Activated CD4-positive, alpha-beta T cell treated with anti-CD3 and anti-CD28 coated beads, Interleukin-2, amount 10 ng/mL, durations not matched to agents 24 days and 14 days (primary cell): ENCODE results near the gene PCDH9. TPM values are rescaled to one million over a fixed set of nuclear protein-coding genes. Genes with fewer than 3 reads are reported as not detected.

Source experiments
- DNase-seq: peaks from one replicate; pipeline ENCODE4 v3.0.0; 2022
- H3K27ac Mint-ChIP-seq: one replicate; pipeline ENCODE4 v1.8.0; 2022; ENCODE audit warnings: mild to moderate bottlenecking, mixed read lengths
- H3K27me3 Mint-ChIP-seq: one replicate; pipeline ENCODE4 v1.8.0; 2022; ENCODE audit warnings: mixed read lengths
- H3K36me3 Mint-ChIP-seq: one replicate; pipeline ENCODE4 v1.8.0; 2022; ENCODE audit warnings: low read depth, mild to moderate bottlenecking, mixed read lengths
- H3K4me1 Mint-ChIP-seq: one replicate; pipeline ENCODE4 v1.8.0; 2021; ENCODE audit warnings: mixed read lengths
- H3K4me3 Mint-ChIP-seq: one replicate; pipeline ENCODE4 v1.8.0; 2022; ENCODE audit warnings: mild to moderate bottlenecking, moderate library complexity, mixed read lengths
- H3K9me3 Mint-ChIP-seq: one replicate; pipeline ENCODE4 v1.8.0; 2021; ENCODE audit warnings: mixed read lengths
- intact Hi-C: fragments of 100-400 bp; cut with micrococcal nuclease; formaldehyde crosslinking; loops from one replicate; pipeline ENCODE4 v1.15.1; 2023
- total RNA-seq: library from RNA; stranded (reverse); gene quantifications from 2 replicates; pipeline ENCODE4 v1.2.3, GENCODE V29; 2022

The PCDH9 gene
- total RNA-seq, 1 donor from 2014 or later, result 0.09 TPM

DNA sequence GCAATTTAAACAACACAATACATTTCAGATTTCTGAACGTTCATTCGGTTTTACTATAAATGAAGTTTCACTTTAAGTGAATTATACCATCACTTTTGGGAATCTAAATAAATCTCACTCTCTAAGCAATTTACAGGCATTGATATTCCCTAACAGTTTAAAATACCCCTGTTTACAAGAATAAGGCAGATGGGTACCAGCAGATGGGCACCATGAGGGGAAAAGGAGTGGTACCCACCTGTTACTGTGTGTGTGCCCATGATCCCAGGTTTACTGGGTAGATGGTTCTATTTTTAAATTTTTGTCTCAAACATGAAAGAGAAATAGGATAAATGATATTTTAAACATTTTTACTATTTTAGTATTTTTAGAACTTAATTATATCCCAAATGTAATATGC lies 212.9 kb downstream of the PCDH9 start:
- no peak overlapping the region for H3K4me3 Mint-ChIP-seq
- no peak overlapping the region for H3K27ac Mint-ChIP-seq
- H3K4me1 Mint-ChIP-seq, result no peaks in the 10 kb centered on the region
- no peaks in the 10 kb centered on the region for H3K36me3 Mint-ChIP-seq
- intact Hi-C loops, result no loop called here
- no peak for DNase-seq
- no peaks in the 10 kb centered on the region for H3K27me3 Mint-ChIP-seq
- no peaks in the 10 kb centered on the region for H3K9me3 Mint-ChIP-seq

GRCh38 chr13:67015976-67016600 lies 214.0 kb downstream of the PCDH9 start:
- H3K4me3 Mint-ChIP-seq, result no peak overlapping the region
- H3K36me3 Mint-ChIP-seq, result no peaks in the 10 kb centered on the region
- no peak overlapping the region for H3K27ac Mint-ChIP-seq
- H3K27me3 Mint-ChIP-seq, result no peaks in the 10 kb centered on the region
- H3K9me3 Mint-ChIP-seq, result no peaks in the 10 kb centered on the region
- H3K4me1 Mint-ChIP-seq, result no peaks in the 10 kb centered on the region
- DNase-seq, result no peak
- intact Hi-C loops, result no loop called here

- no peaks in the 10 kb centered on the region for H3K9me3 Mint-ChIP-seq
- no peak overlapping the region for H3K27ac Mint-ChIP-seq
- intact Hi-C loops, result no loop called here
- no peaks in the 10 kb centered on the region for H3K36me3 Mint-ChIP-seq
- no peaks in the 10 kb centered on the region for H3K4me1 Mint-ChIP-seq
- no peak overlapping the region for H3K4me3 Mint-ChIP-seq
- H3K27me3 Mint-ChIP-seq, result no peaks in the 10 kb centered on the region
- DNase-seq, result no peak
These were observed 215.7 kb downstream of the PCDH9 start for GRCh38 chr13:67014399-67014798.

- intact Hi-C loops, result no loop called here
- no peaks in the 10 kb centered on the region for H3K9me3 Mint-ChIP-seq
- no peak overlapping the region for H3K4me3 Mint-ChIP-seq
- no peaks in the 10 kb centered on the region for H3K4me1 Mint-ChIP-seq
- no peaks in the 10 kb centered on the region for H3K36me3 Mint-ChIP-seq
- H3K27me3 Mint-ChIP-seq, result no peaks in the 10 kb centered on the region
- H3K27ac Mint-ChIP-seq, result no peak overlapping the region
- no peak for DNase-seq
These were observed 216.4 kb downstream of the PCDH9 start for GRCh38 chr13:67013709-67014108.

DNA sequence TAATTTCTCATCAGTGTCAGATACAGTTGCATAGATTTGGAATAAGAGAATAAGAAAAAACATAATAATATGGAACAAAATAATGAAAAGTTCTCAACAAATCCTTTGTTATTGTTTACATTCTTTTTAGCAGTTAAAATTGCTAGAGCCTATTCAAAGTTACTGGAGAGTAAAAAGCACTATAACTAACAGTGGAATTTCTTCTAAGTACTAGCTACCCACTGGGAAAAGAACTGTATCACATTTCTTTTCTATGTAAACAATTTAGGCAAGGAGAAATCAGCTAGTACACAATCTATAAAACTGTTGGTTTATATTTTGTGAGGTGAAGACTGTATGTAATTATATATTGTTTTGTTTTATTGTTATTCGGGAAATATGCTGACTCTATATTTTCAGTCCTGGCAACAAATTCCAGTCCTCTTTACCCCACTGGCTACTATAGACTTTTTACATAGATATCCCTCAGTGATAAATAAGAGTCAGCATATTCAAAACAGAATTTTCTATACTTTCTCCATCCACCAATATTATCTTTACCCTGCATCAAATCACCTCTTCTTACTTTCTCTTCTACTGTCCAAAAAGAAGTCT lies 222.0 kb downstream of the PCDH9 start:
- intact Hi-C loops, result no loop called here
- Mint-ChIP-seq H3K27me3 (no peaks in the 10 kb centered on the region), H3K4me1 (no peaks in the 10 kb centered on the region), H3K9me3 (no peaks in the 10 kb centered on the region), H3K4me3 (no peak overlapping the region), H3K36me3 (no peaks in the 10 kb centered on the region), H3K27ac (no peak overlapping the region)
- no peak for DNase-seq

DNA sequence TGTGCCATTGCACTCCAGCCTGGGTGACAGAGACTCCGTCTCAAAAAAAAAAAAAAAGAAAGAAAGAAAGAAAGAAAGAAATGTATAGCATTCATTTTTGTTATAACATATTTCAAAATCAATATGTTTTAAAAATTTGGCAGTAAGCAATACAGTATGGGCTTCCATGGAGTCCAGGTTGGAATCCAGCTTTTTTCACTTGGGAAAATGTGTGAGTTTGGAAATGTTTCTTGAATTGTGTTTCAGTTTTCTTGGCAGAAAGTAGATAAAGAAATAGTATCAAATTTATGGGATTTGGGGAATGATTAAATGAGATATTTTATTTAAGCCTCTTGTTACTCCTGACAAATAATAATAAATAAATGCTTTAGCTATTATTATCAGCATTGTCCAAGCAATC lies 225.6 kb downstream of the PCDH9 start:
- intact Hi-C loops, result no loop called here
- Mint-ChIP-seq H3K27ac (no peak overlapping the region), H3K36me3 (no peaks in the 10 kb centered on the region), H3K4me1 (no peaks in the 10 kb centered on the region), H3K9me3 (no peaks in the 10 kb centered on the region), H3K27me3 (no peaks in the 10 kb centered on the region), H3K4me3 (no peak overlapping the region)
- no peak for DNase-seq

DNA sequence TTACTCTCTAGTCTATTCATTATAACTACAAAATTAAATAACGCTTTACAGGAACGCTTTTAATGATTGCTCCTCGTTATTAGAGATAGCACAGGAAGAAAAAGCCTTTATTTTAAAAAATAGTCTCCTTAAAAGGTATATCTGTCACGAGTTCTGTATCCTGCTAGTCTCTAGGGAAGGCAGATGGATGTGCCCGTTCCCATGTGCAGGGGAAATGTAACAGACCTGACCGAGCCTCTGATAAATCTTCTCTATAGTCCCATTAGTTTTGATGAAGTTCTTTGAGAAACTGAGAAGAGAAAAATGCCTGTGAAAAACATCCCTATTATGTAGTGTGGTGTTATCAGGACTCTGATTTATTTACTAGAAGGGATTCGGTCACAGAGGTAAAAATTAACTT lies 226.4 kb downstream of the PCDH9 start:
- intact Hi-C loops, result no loop called here
- H3K9me3 Mint-ChIP-seq, result no peaks in the 10 kb centered on the region
- no peak overlapping the region for H3K4me3 Mint-ChIP-seq
- no peak for DNase-seq
- H3K27me3 Mint-ChIP-seq, result no peaks in the 10 kb centered on the region
- no peaks in the 10 kb centered on the region for H3K4me1 Mint-ChIP-seq
- no peak overlapping the region for H3K27ac Mint-ChIP-seq
- no peaks in the 10 kb centered on the region for H3K36me3 Mint-ChIP-seq

DNA sequence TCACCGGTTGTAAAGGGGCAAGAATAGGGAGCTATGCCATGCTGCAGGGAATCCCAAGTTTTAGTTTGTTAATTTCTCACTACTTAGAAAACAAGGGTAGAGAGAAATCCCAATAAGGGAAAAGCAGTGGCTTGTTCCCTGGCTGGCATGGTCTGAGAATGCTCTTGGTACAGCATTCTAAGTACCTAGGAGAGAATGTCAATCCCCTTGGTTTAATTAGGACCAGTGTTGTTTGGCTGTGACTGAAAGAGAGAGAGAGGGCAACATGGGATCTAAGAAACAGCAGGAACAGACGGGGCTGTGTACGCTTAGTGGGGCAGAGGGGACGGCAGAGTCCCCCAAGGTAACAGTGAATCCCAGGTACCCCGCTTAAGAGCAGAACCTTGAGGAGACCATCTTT lies 228.8 kb downstream of the PCDH9 start:
- intact Hi-C loops, result no loop called here
- Mint-ChIP-seq H3K4me3 (no peak overlapping the region), H3K27me3 (no peaks in the 10 kb centered on the region), H3K27ac (no peak overlapping the region), H3K9me3 (no peaks in the 10 kb centered on the region), H3K4me1 (no peaks in the 10 kb centered on the region), H3K36me3 (no peaks in the 10 kb centered on the region)
- no peak for DNase-seq

GRCh38 chr13:66996503-66996902 lies 233.6 kb downstream of the PCDH9 start:
- Mint-ChIP-seq H3K27ac (no peak overlapping the region), H3K9me3 (no peaks in the 10 kb centered on the region), H3K4me3 (no peak overlapping the region), H3K27me3 (no peaks in the 10 kb centered on the region), H3K4me1 (no peaks in the 10 kb centered on the region), H3K36me3 (no peaks in the 10 kb centered on the region)
- no peak for DNase-seq
- intact Hi-C loops, result no loop called here

DNA sequence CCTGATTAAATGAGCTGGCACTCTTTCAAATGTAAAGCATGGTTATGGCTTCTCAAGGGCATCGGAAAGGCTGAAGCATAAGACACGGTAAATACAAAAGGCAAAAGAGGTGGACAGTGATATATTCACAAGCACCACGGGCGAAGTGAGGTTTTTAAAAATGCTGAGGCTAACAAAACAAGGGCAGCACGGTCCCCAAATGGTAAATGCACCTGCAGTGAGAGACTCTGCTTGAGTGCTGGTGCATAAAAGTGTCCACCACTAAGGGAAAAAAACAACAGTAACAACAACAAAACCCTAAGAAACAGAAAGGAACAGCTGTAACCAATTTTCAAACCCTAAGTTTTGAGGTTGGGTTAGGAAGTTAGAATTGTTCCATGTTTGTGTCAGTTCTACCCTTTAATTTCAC lies 234.9 kb downstream of the PCDH9 start:
- Mint-ChIP-seq H3K36me3 (no peaks in the 10 kb centered on the region), H3K27ac (no peak overlapping the region), H3K27me3 (no peaks in the 10 kb centered on the region), H3K4me1 (no peaks in the 10 kb centered on the region), H3K9me3 (no peaks in the 10 kb centered on the region), H3K4me3 (no peak overlapping the region)
- DNase-seq, result no peak
- intact Hi-C loops, result no loop called here

- H3K36me3 Mint-ChIP-seq, result no peaks in the 10 kb centered on the region
- H3K4me1 Mint-ChIP-seq, result no peaks in the 10 kb centered on the region
- no peaks in the 10 kb centered on the region for H3K27me3 Mint-ChIP-seq
- intact Hi-C loops, result no loop called here
- H3K4me3 Mint-ChIP-seq, result no peak overlapping the region
- no peaks in the 10 kb centered on the region for H3K9me3 Mint-ChIP-seq
- no peak for DNase-seq
- H3K27ac Mint-ChIP-seq, result no peak overlapping the region
These were observed 235.5 kb downstream of the PCDH9 start for GRCh38 chr13:66994517-66995202.

DNA sequence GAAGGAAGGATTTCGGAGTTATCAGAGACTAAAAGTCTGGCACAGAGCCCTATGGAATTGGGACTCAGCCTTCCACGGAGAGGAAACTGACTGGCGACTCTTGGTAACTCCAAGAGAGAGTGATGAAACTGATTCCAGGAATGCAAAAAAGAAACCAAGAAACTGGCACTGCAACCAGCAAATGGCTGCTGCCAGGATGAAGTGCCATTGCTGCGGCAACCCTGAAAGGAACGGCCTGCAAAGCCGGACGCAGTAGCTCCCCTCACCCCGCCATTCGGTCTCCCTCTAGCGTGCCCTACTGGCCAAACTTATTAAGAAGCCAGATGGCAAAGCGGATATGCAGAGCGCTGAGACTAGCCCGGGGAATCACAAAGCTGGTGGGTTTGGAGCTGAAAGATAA lies 236.0 kb downstream of the PCDH9 start:
- H3K4me1 Mint-ChIP-seq, result no peaks in the 10 kb centered on the region
- intact Hi-C loops, result no loop called here
- no peaks in the 10 kb centered on the region for H3K27me3 Mint-ChIP-seq
- H3K27ac Mint-ChIP-seq, result no peak overlapping the region
- H3K4me3 Mint-ChIP-seq, result no peak overlapping the region
- no peaks in the 10 kb centered on the region for H3K36me3 Mint-ChIP-seq
- DNase-seq, result peak; percentile 73
- no peaks in the 10 kb centered on the region for H3K9me3 Mint-ChIP-seq

- Mint-ChIP-seq H3K4me1 (no peaks in the 10 kb centered on the region), H3K36me3 (no peaks in the 10 kb centered on the region), H3K4me3 (no peak overlapping the region), H3K9me3 (no peaks in the 10 kb centered on the region), H3K27me3 (no peaks in the 10 kb centered on the region), H3K27ac (no peak overlapping the region)
- intact Hi-C loops, result no loop called here
- no peak for DNase-seq
These were observed 237.4 kb downstream of the PCDH9 start for GRCh38 chr13:66992719-66993118.

GRCh38 chr13:66992183-66992582 lies 238.0 kb downstream of the PCDH9 start:
- H3K27me3 Mint-ChIP-seq, result no peaks in the 10 kb centered on the region
- H3K9me3 Mint-ChIP-seq, result no peaks in the 10 kb centered on the region
- H3K27ac Mint-ChIP-seq, result no peak overlapping the region
- H3K4me1 Mint-ChIP-seq, result no peaks in the 10 kb centered on the region
- H3K36me3 Mint-ChIP-seq, result no peaks in the 10 kb centered on the region
- intact Hi-C loops, result no loop called here
- no peak overlapping the region for H3K4me3 Mint-ChIP-seq
- no peak for DNase-seq

DNA sequence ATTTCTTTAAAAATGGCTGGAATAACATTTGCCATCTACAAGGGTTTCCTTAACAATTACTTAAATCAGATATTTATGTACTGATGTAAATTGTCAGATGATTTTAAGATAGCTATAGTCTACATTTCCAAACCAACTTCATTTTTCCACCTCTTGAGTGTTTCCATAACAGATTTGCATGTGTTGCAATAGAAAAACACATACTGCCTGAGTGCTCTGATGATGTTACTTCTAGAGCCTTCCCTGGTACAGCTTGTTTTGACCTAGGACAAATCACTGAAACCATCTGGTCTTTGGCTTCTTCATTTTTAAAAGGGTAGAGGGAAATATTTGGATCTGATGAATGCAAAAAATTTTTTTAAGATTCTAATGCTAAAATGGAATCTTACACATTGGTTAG lies 245.9 kb downstream of the PCDH9 start:
- intact Hi-C loops, result no loop called here
- H3K4me3 Mint-ChIP-seq, result no peak overlapping the region
- H3K9me3 Mint-ChIP-seq, result no peaks in the 10 kb centered on the region
- no peaks in the 10 kb centered on the region for H3K27me3 Mint-ChIP-seq
- no peaks in the 10 kb centered on the region for H3K36me3 Mint-ChIP-seq
- H3K27ac Mint-ChIP-seq, result no peak overlapping the region
- DNase-seq, result no peak
- H3K4me1 Mint-ChIP-seq, result no peaks in the 10 kb centered on the region
